Neural progenitor cell (in vitro differentiated cells): ENCODE results near the gene ACOT13. TPM values are rescaled to one million over a fixed set of nuclear protein-coding genes. Genes with fewer than 3 reads are reported as not detected.

Experiments
- DNase-seq: peaks from one replicate; pipeline ENCODE4 v3.0.0-alpha.2; 2016; ENCODE audit warnings: low spot score
- H2AFZ ChIP-seq: fragments of 200-600 bp; sonication (generic); replicated peaks from 2 replicates; pipeline ENCODE4 v1.6.1; 2016; ENCODE audit warnings: antibody characterized with exemption
- H3F3A ChIP-seq: fragments of 200-600 bp; sonication (generic); 2 replicates; pipeline ENCODE4 v1.6.1; 2016; ENCODE audit warnings: antibody characterized with exemption, low read depth
- H3K27ac ChIP-seq: fragments of 200-600 bp; sonication (generic); 2 replicates; pipeline ENCODE4 v1.5.1; 2016; ENCODE audit warnings: mild to moderate bottlenecking
- H3K27me3 ChIP-seq: fragments of 200-600 bp; sonication (generic); 2 replicates; pipeline ENCODE4 v1.6.1; 2016; ENCODE audit warnings: mild to moderate bottlenecking, moderate library complexity
- H3K36me3 ChIP-seq: fragments of 200-600 bp; sonication (generic); 2 replicates; pipeline ENCODE4 v1.5.1; 2016
- H3K4me1 ChIP-seq: fragments of 200-600 bp; sonication (generic); 2 replicates; pipeline ENCODE4 v1.6.1; 2016; ENCODE audit warnings: mixed run types
- H3K4me2 ChIP-seq: fragments of 200-600 bp; sonication (generic); 2 replicates; pipeline ENCODE4 v1.6.1; 2016
- H3K4me3 ChIP-seq: fragments of 200-600 bp; sonication (generic); 2 replicates; pipeline ENCODE4 v1.5.1; 2016
- H3K79me2 ChIP-seq: fragments of 200-600 bp; sonication (generic); 2 replicates; pipeline ENCODE4 v1.6.1; 2016; ENCODE audit warnings: low read depth
- H3K9ac ChIP-seq: fragments of 200-600 bp; sonication (generic); 2 replicates; pipeline ENCODE4 v1.6.1; 2016
- H3K9me3 ChIP-seq: fragments of 200-600 bp; sonication (generic); 2 replicates; pipeline ENCODE4 v1.5.1; 2016; ENCODE audit warnings: low read depth
- H4K20me1 ChIP-seq: fragments of 200-600 bp; sonication (generic); 2 replicates; pipeline ENCODE4 v1.6.1; 2016; ENCODE audit warnings: low read depth
- H3K27ac Mint-ChIP-seq: 3 replicates; pipeline ENCODE4 v1.8.0; 2021; ENCODE audit warnings: mixed read lengths
- H3K27me3 Mint-ChIP-seq: 2 replicates; pipeline ENCODE4 v1.8.0; 2022; ENCODE audit warnings: low read depth, mild to moderate bottlenecking, inconsistent platforms, moderate library complexity, mixed read lengths; ENCODE audit not compliant: insufficient read depth
- H3K36me3 Mint-ChIP-seq: 3 replicates; pipeline ENCODE4 v1.8.0; 2021; ENCODE audit warnings: mixed read lengths
- H3K4me1 Mint-ChIP-seq: 3 replicates; pipeline ENCODE4 v1.8.0; 2021; ENCODE audit warnings: mixed read lengths
- H3K4me3 Mint-ChIP-seq: 3 replicates; pipeline ENCODE4 v1.8.0; 2021; ENCODE audit warnings: mild to moderate bottlenecking, moderate library complexity, mixed read lengths
- H3K9me3 Mint-ChIP-seq: 3 replicates; pipeline ENCODE4 v1.8.0; 2020; ENCODE audit warnings: mixed read lengths
- CTCF ChIP-seq: fragments of 200-600 bp; sonication (generic); IDR thresholded peaks from 2 replicates; pipeline ENCODE4 v1.5.1; 2017; ENCODE audit warnings: antibody characterized with exemption, mild to moderate bottlenecking
- EZH2 ChIP-seq: fragments of 200-600 bp; sonication (generic); IDR thresholded peaks from 2 replicates; pipeline ENCODE4 v1.6.1; 2017; ENCODE audit warnings: antibody characterized with exemption, mild to moderate bottlenecking, moderate library complexity
- EZH2phosphoT487 ChIP-seq: fragments of 200-600 bp; sonication (generic); IDR thresholded peaks from 2 replicates; pipeline ENCODE4 v1.6.1; 2017; ENCODE audit warnings: antibody characterized with exemption
- total RNA-seq: library from RNA; depleted of rRNA; stranded (reverse); fragments of >200 nt; gene quantifications from 2 replicates; pipeline ENCODE4 v1.2.3, GENCODE V29; 2015; ENCODE audit warnings: low replicate concordance

Gene ACOT13
- total RNA-seq, 1 donor from 2014 or later, result 12.0 TPM

- peaks cover 2% of the 10 kb centered on the region for H3K4me1 Mint-ChIP-seq
- H3K27ac Mint-ChIP-seq, result no peak overlapping the region
- H3K4me3 Mint-ChIP-seq, result no peak overlapping the region
- Histone ChIP-seq H3K9me3 (no peaks in the 10 kb centered on the region), H4K20me1 (peaks cover 20% of the 10 kb centered on the region), H3K27ac (no peak overlapping the region), H3K4me3 (no peak overlapping the region), H3K4me2 (no peak overlapping the region), H3K27me3 (no peaks in the 10 kb centered on the region), H3K9ac (no peak overlapping the region), H3K36me3 (no peaks in the 10 kb centered on the region), H3K4me1 (no peaks in the 10 kb centered on the region), H3K79me2 (peaks cover 41% of the 10 kb centered on the region), H2AFZ (no peak overlapping the region), H3F3A (no peaks in the 10 kb centered on the region)
- no peaks in the 10 kb centered on the region for H3K9me3 Mint-ChIP-seq
- DNase-seq, result no peak
- peaks cover 29% of the 10 kb centered on the region for H3K36me3 Mint-ChIP-seq
- H3K27me3 Mint-ChIP-seq, result no peaks in the 10 kb centered on the region
- TF ChIP-seq EZH2phosphoT487, result no peak
- TF ChIP-seq EZH2, result no peak
- TF ChIP-seq CTCF, result no peak
Measured at GRCh38 chr6:24655215-24655614, 11.7 kb upstream of the ACOT13 start.

GRCh38 chr6:24658573-24659560 lies 8.0 kb upstream of the ACOT13 start:
- H3K79me2 ChIP-seq, result peaks cover 70% of the 10 kb centered on the region
- peaks cover 15% of the 10 kb centered on the region for H3K4me1 ChIP-seq
- Mint-ChIP-seq H3K36me3 (peaks cover 40% of the 10 kb centered on the region), H3K27me3 (no peaks in the 10 kb centered on the region), H3K27ac (no peak overlapping the region), H3K4me3 (no peak overlapping the region), H3K9me3 (no peaks in the 10 kb centered on the region), H3K4me1 (peaks cover 7% of the 10 kb centered on the region)
- peaks cover 43% of the 10 kb centered on the region for H4K20me1 ChIP-seq
- H3K9ac ChIP-seq, result no peak overlapping the region
- H2AFZ ChIP-seq, result no peak overlapping the region
- no peaks in the 10 kb centered on the region for H3K9me3 ChIP-seq
- H3K4me3 ChIP-seq, result no peak overlapping the region
- peaks cover 13% of the 10 kb centered on the region for H3F3A ChIP-seq
- H3K27me3 ChIP-seq, result no peaks in the 10 kb centered on the region
- H3K4me2 ChIP-seq, result no peak overlapping the region
- no peak for TF ChIP-seq CTCF
- H3K36me3 ChIP-seq, result no peaks in the 10 kb centered on the region
- DNase-seq, result no peak
- H3K27ac ChIP-seq, result no peak overlapping the region

GRCh38 chr6:24659561-24659960 lies 7.3 kb upstream of the ACOT13 start:
- Mint-ChIP-seq H3K27me3 (no peaks in the 10 kb centered on the region), H3K36me3 (peaks cover 42% of the 10 kb centered on the region), H3K27ac (no peak overlapping the region), H3K9me3 (no peaks in the 10 kb centered on the region), H3K4me3 (no peak overlapping the region), H3K4me1 (peaks cover 9% of the 10 kb centered on the region)
- Histone ChIP-seq H3K9me3 (no peaks in the 10 kb centered on the region), H2AFZ (no peak overlapping the region), H3K4me3 (no peak overlapping the region), H3K36me3 (no peaks in the 10 kb centered on the region), H4K20me1 (peaks cover 43% of the 10 kb centered on the region), H3K79me2 (peaks cover 77% of the 10 kb centered on the region), H3K9ac (no peak overlapping the region), H3K4me2 (no peak overlapping the region), H3F3A (peaks cover 13% of the 10 kb centered on the region), H3K27me3 (no peaks in the 10 kb centered on the region), H3K4me1 (peaks cover 15% of the 10 kb centered on the region), H3K27ac (no peak overlapping the region)
- DNase-seq, result no peak
- TF ChIP-seq CTCF, result no peak
- no peak for TF ChIP-seq EZH2
- TF ChIP-seq EZH2phosphoT487, result no peak
